Retina (tissue), 1 donor: ENCODE results near the gene MUC5B.

ENCODE experiments used
- DNase-seq: peaks from one replicate; pipeline ENCODE4 v3.0.0-alpha.2; 2016

MUC5B gene

GRCh38 chr11:1223346-1224110, 662 bp downstream of the MUC5B start:
- no peak for DNase-seq

- DNase-seq = no peak
Measured at GRCh38 chr11:1224111-1224490, 1.2 kb downstream of the MUC5B start.

GRCh38 chr11:1224491-1225385, 1.9 kb downstream of the MUC5B start:
- DNase-seq = no peak

GRCh38 chr11:1225386-1226225, 2.7 kb downstream of the MUC5B start:
- no peak for DNase-seq

GRCh38 chr11:1226226-1226985, 3.5 kb downstream of the MUC5B start:
- no peak for DNase-seq

- DNase-seq = no peak
Measured at GRCh38 chr11:1226986-1227550, 4.2 kb downstream of the MUC5B start.

- DNase-seq = no peak
Measured at GRCh38 chr11:1227551-1228100, 4.8 kb downstream of the MUC5B start.

GRCh38 chr11:1228101-1228821, 5.4 kb downstream of the MUC5B start:
- no peak for DNase-seq

- no peak for DNase-seq
Measured at GRCh38 chr11:1228921-1229451, 6.1 kb downstream of the MUC5B start.

- no peak for DNase-seq
Measured at GRCh38 chr11:1229471-1230120, 6.7 kb downstream of the MUC5B start.

- DNase-seq = no peak
Measured at GRCh38 chr11:1230121-1230455, 7.2 kb downstream of the MUC5B start.

GRCh38 chr11:1230456-1231395, 7.9 kb downstream of the MUC5B start:
- no peak for DNase-seq

GRCh38 chr11:1231396-1232020, 8.6 kb downstream of the MUC5B start:
- DNase-seq = no peak

- no peak for DNase-seq
Measured at GRCh38 chr11:1232021-1232882, 9.4 kb downstream of the MUC5B start.

GRCh38 chr11:1232883-1233321, 10.0 kb downstream of the MUC5B start:
- no peak for DNase-seq

GRCh38 chr11:1233351-1234053, 10.6 kb downstream of the MUC5B start:
- DNase-seq = no peak
